CD8-positive, alpha-beta memory T cell (primary cell): ENCODE measurements around the gene WNK2. TPM values are rescaled to one million over a fixed set of nuclear protein-coding genes. Genes with fewer than 3 reads are reported as not detected.

Experiments used
- CTCF ChIA-PET: fragments of 350-600 bp; sonication (Branson Sonifier 250); formaldehyde crosslinking; loops from one replicate; lab custom pipeline; 2021; ENCODE audit warnings: antibody characterized with exemption; lab: Charles Lee
- POLR2A ChIA-PET: fragments of 350-600 bp; sonication (Branson Sonifier 250); formaldehyde crosslinking; loops from one replicate; lab custom pipeline; 2021; ENCODE audit warnings: antibody characterized with exemption; lab: Charles Lee
- DNase-seq, 5 donors: peaks; one replicate each; pipeline versions ENCODE4 v3.0.0 to v3.0.0-alpha.2; 2020 to 2022; ENCODE audit warnings: mixed read lengths in 1 of 5
- H3K27ac ChIP-seq: one replicate; pipeline ENCODE4 v1.7.0; 2013; ENCODE audit warnings: low read depth, mild to moderate bottlenecking, low read length, moderate library complexity
- H3K27me3 ChIP-seq: 2 replicates; pipeline ENCODE4 v1.7.0; 2013; ENCODE audit warnings: low read length, mild to moderate bottlenecking; ENCODE audit not compliant: insufficient read depth, poor library complexity, severe bottlenecking
- H3K36me3 ChIP-seq: 2 replicates; pipeline ENCODE4 v1.7.0; 2013; ENCODE audit warnings: mild to moderate bottlenecking, low read length, moderate library complexity; ENCODE audit not compliant: insufficient read depth
- H3K4me1 ChIP-seq: 2 replicates; pipeline ENCODE4 v1.7.0; 2013; ENCODE audit warnings: mild to moderate bottlenecking, low read length, moderate library complexity; ENCODE audit not compliant: insufficient read depth
- H3K4me3 ChIP-seq: 2 replicates; pipeline ENCODE4 v1.7.0; 2013; ENCODE audit warnings: mild to moderate bottlenecking, low read length
- H3K9me3 ChIP-seq: 2 replicates; pipeline ENCODE4 v1.7.0; 2013; ENCODE audit warnings: mild to moderate bottlenecking, low read length
- H3K27ac Mint-ChIP-seq, 8 donors: one replicate each; pipeline ENCODE4 v1.8.0; 2020 to 2021; ENCODE audit warnings: mixed read lengths in 8 of 8, mild to moderate bottlenecking in 6 of 8, inconsistent platforms in 3 of 8, moderate library complexity in 3 of 8
- H3K27me3 Mint-ChIP-seq, 2 donors: one replicate each; pipeline ENCODE4 v1.8.0; 2020 to 2021; ENCODE audit warnings: mixed read lengths in 2 of 2, mild to moderate bottlenecking in 1 of 2, moderate library complexity in 1 of 2
- H3K36me3 Mint-ChIP-seq, 3 donors: one replicate each; pipeline ENCODE4 v1.8.0; 2020 to 2021; ENCODE audit warnings: mixed read lengths in 3 of 3, inconsistent platforms in 1 of 3, mild to moderate bottlenecking in 1 of 3
- H3K4me1 Mint-ChIP-seq, 3 donors: one replicate each; pipeline ENCODE4 v1.8.0; 2020 to 2021; ENCODE audit warnings: mixed read lengths in 3 of 3, inconsistent platforms in 1 of 3, mild to moderate bottlenecking in 1 of 3
- H3K4me3 Mint-ChIP-seq, 7 donors: one replicate each; pipeline ENCODE4 v1.8.0; 2020 to 2021; ENCODE audit warnings: mixed read lengths in 7 of 7, mild to moderate bottlenecking in 6 of 7, moderate library complexity in 4 of 7, inconsistent platforms in 2 of 7
- H3K9me3 Mint-ChIP-seq, 5 donors: one replicate each; pipeline ENCODE4 v1.8.0; 2020 to 2022; ENCODE audit warnings: mixed read lengths in 5 of 5, mild to moderate bottlenecking in 3 of 5, moderate library complexity in 2 of 5, inconsistent platforms in 1 of 5
- polyA plus RNA-seq: library from polyadenylated mRNA; unstranded; fragments of 300-500 nt; fragmentation: Illumina TruSeq; gene quantifications from one replicate; pipeline ENCODE4 v1.2.3, GENCODE V29; 2021
- total RNA-seq, 2 experiments: library from RNA; stranded (reverse); gene quantifications; one replicate each; pipeline ENCODE4 v1.2.3, GENCODE V29; 2021

The WNK2 gene
- total and polyA plus RNA-seq, 3 experiments from 2014 or later, result 0.20 to 0.55 TPM; not detected in 1

DNA sequence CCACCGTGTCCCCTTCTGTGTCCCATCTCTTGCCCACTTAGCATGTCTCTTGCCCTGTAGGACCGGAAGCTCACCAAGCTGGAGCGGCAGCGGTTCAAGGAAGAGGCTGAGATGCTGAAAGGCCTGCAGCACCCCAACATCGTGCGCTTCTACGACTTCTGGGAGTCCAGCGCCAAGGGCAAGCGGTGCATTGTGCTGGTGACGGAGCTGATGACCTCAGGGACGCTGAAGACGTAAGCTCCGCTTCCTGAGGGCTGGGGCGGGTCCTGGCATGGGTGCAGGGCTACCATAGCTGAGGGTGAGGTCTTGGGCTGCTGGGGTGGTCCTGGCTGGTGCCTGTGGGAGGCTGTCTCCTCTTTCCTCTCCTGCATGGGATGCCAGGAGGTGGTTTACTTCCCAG is 45.7 kb downstream of the WNK2 start:
- Histone ChIP-seq H3K27ac (no peak overlapping the region), H3K36me3 (no peaks in the 10 kb centered on the region), H3K4me1 (no peaks in the 10 kb centered on the region), H3K4me3 (no peak overlapping the region), H3K27me3 (peaks cover 9% of the 10 kb centered on the region), H3K9me3 (no peaks in the 10 kb centered on the region)
- Mint-ChIP-seq H3K27ac (peak overlapping the region in 1 of 8 donors; percentile 73), H3K9me3 (no peaks in the 10 kb centered on the region), H3K4me1 (peaks cover 0 to 7% (median 0%) of the 10 kb centered on the region in 3 donors), H3K36me3 (no peaks in the 10 kb centered on the region), H3K4me3 (no peak overlapping the region), H3K27me3 (peaks cover 24 to 47% of the 10 kb centered on the region in 2 donors)
- no peak for DNase-seq
- POLR2A ChIA-PET, result no interaction called here
- CTCF ChIA-PET, result no interaction called here

DNA sequence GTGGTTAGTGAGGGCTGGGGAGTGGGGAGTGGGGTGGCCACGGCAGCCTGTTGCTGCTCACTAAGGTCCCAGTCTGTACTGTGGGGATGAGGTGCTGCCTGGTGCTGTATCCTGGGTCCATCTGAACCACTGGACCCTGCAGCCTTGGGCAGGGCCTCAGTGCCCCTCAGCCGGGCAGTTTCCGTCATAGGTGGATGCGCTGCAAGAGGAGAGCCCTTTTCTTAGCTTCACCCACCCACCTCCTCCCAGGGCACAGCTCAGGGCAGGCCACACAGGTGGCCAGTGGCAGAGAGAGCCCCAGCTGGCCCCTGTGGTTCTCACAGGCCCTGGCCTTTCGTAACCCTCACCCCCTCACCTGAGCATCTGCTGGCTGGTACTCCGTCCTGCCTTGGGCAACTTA is 46.2 kb downstream of the WNK2 start:
- Mint-ChIP-seq H3K4me3 (no peak overlapping the region), H3K9me3 (no peaks in the 10 kb centered on the region), H3K27me3 (peaks cover 19 to 49% of the 10 kb centered on the region in 2 donors), H3K36me3 (no peaks in the 10 kb centered on the region), H3K4me1 (peaks cover 0 to 7% (median 0%) of the 10 kb centered on the region in 3 donors), H3K27ac (no peak overlapping the region)
- ChIA-PET CTCF (no interaction called here), POLR2A (no interaction called here)
- Histone ChIP-seq H3K27ac (no peak overlapping the region), H3K36me3 (no peaks in the 10 kb centered on the region), H3K27me3 (peaks cover 9% of the 10 kb centered on the region), H3K4me3 (no peak overlapping the region), H3K9me3 (no peaks in the 10 kb centered on the region), H3K4me1 (no peaks in the 10 kb centered on the region)
- no peak for DNase-seq

DNA sequence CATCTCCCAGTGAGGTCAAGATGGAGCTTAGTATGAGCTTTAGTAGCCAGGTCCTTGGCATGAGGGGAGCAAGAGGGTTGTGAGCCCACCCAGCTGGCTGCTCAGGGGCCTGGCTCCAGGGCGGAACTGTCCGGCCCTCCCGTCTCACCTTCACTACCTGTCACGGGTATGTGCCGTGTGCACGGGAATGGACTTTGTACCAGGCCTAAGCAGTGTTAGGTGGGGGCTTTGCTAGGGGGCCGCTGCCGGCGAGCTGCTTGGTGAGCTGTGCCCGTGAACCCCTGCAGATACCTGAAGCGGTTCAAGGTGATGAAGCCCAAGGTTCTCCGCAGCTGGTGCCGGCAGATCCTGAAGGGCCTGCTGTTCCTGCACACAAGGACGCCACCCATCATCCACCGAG is 46.7 kb downstream of the WNK2 start:
- no peak overlapping the region for H3K27ac Mint-ChIP-seq
- CTCF ChIA-PET, result no interaction called here

DNA sequence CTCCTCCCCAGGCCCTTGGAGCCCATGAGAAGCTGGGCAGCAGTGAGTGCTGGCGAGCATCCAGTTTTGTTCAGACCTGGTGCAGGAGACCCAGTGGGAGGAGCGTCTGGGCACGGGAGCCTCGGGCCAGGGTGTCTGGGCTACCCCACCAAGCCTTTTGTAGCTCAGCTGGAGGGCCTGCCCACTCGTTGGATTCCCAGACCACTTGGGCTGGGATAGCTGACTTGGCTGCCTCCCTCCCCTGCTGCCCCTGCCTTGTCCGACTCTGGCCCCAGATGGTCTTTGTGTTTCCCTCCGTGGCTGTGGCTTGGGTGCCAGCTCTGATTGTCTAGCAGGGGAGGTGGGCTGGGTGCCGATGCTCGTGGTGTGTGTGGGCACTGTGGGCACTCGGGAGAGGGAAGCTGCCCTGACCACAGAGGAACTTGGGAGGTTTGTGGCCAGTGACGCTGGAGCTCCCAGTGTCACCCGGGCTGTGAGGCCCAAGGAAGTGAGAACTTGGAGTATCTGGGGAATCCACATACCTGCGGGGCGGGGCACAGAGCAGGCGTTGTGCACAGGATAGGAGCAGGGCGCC is 47.3 kb downstream of the WNK2 start:
- peaks cover 9% of the 10 kb centered on the region for H3K27me3 ChIP-seq
- Mint-ChIP-seq H3K27me3 (peaks cover 18 to 49% of the 10 kb centered on the region in 2 donors), H3K36me3 (no peaks in the 10 kb centered on the region), H3K9me3 (no peaks in the 10 kb centered on the region), H3K4me3 (peak overlapping the region in 1 of 7 donors; percentile 15), H3K4me1 (peaks cover 0 to 8% (median under 1%) of the 10 kb centered on the region in 3 donors), H3K27ac (no peak overlapping the region)
- ChIA-PET CTCF (no interaction called here), POLR2A (no interaction called here)
- no peaks in the 10 kb centered on the region for H3K9me3 ChIP-seq
- H3K4me3 ChIP-seq, result no peak overlapping the region
- H3K27ac ChIP-seq, result no peak overlapping the region
- H3K4me1 ChIP-seq, result no peaks in the 10 kb centered on the region
- H3K36me3 ChIP-seq, result no peaks in the 10 kb centered on the region
- no peak for DNase-seq

More for the DNA sequence above, 46.7 kb downstream of the WNK2 start:
- Histone ChIP-seq H3K4me3 (no peak overlapping the region), H3K36me3 (no peaks in the 10 kb centered on the region), H3K9me3 (no peaks in the 10 kb centered on the region), H3K4me1 (no peaks in the 10 kb centered on the region), H3K27ac (no peak overlapping the region), H3K27me3 (peaks cover 9% of the 10 kb centered on the region)
- POLR2A ChIA-PET, result no interaction called here
- peaks cover 18 to 51% of the 10 kb centered on the region in 2 donors for H3K27me3 Mint-ChIP-seq
- peaks cover 0 to 7% (median 0%) of the 10 kb centered on the region in 3 donors for H3K4me1 Mint-ChIP-seq
- H3K9me3 Mint-ChIP-seq, result no peaks in the 10 kb centered on the region
- H3K36me3 Mint-ChIP-seq, result no peaks in the 10 kb centered on the region
- no peak overlapping the region for H3K4me3 Mint-ChIP-seq
- DNase-seq, result no peak

DNA sequence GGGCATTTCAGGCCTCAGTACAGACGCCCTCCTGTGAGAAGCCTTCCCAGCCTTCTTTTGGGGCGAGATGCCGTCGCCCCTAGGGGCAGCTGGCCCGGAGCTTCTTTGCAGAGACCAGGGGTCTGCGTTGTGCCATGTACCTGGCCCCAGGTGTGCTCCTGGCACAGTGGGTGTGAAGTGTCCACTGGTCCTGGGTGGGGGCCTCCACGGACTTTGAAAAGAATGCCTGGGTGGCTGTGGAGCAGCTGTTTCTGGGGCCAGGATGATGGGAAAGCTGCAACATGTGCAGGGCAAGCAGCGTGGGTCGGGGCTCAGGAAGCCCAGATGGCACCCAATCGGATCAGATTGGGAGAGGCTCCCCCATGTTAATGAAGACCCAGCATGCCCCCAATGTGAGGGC is 47.8 kb downstream of the WNK2 start:
- Mint-ChIP-seq H3K4me1 (peaks cover 5 to 13% (median 5%) of the 10 kb centered on the region in 3 donors), H3K27me3 (peaks cover 22 to 47% of the 10 kb centered on the region in 2 donors), H3K9me3 (peaks cover 0 to under 1% (median under 1%) of the 10 kb centered on the region in 5 donors), H3K27ac (no peak overlapping the region), H3K36me3 (peaks cover 0 to under 1% (median 0%) of the 10 kb centered on the region in 3 donors), H3K4me3 (no peak overlapping the region)
- Histone ChIP-seq H3K27ac (no peak overlapping the region), H3K36me3 (no peaks in the 10 kb centered on the region), H3K27me3 (peaks cover 9% of the 10 kb centered on the region), H3K4me3 (no peak overlapping the region), H3K4me1 (peaks cover 3% of the 10 kb centered on the region), H3K9me3 (no peaks in the 10 kb centered on the region)
- no peak for DNase-seq
- POLR2A ChIA-PET, result no interaction called here
- CTCF ChIA-PET, result no interaction called here

DNA sequence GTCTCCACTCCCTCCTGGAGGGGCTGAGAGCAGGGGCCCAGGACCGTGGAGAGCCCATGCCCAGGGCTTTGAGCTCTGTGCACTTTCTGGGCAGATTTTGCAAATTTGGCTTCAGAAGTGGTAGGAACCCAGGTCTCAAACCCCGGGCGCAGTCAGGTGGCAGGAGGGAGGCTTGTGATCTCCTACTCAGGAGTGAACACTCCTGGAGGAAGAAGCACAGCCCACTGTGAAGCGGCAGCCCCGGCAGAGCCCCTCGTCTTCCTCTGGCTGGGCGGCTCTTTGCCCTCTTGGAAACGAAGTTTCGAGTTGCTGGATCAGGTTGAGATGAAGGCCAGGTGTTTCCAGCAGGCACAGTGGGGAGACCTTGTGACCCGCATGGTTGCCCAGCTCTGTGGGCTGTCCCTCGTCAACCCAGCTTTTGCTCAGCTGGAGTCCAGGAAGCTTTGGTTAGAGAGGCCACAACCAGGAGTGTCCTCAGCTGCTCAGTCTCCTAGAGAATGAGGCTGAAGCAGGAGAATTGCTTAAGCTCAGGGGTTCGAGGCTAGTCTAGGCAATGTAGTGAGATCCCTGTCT is 48.5 kb downstream of the WNK2 start:
- peaks cover 13 to 21% (median 13%) of the 10 kb centered on the region in 3 donors for H3K4me1 Mint-ChIP-seq
- peaks cover 6 to 8% (median 8%) of the 10 kb centered on the region in 5 donors for H3K9me3 Mint-ChIP-seq
- CTCF ChIA-PET, result interaction anchor here (0.7 to 1.3 kb wide), 2 partner anchors 9 to 10 kb away, joined by 3 to 4 read pairs; no protein-coding TSS in a partner anchor
- POLR2A ChIA-PET, result no interaction called here
- no peaks in the 10 kb centered on the region for H3K9me3 ChIP-seq
- H3K27ac Mint-ChIP-seq, result peak overlapping the region in 1 of 8 donors; percentile 15
- peaks cover 9% of the 10 kb centered on the region for H3K27me3 ChIP-seq
- H3K4me3 ChIP-seq, result no peak overlapping the region
- peaks cover 11% of the 10 kb centered on the region for H3K4me1 ChIP-seq
- H3K27me3 Mint-ChIP-seq, result peaks cover 22 to 47% of the 10 kb centered on the region in 2 donors
- no peaks in the 10 kb centered on the region for H3K36me3 ChIP-seq
- DNase-seq, result no peak
- no peak overlapping the region for H3K27ac ChIP-seq
- H3K36me3 Mint-ChIP-seq, result peaks cover 0 to 8% (median 0%) of the 10 kb centered on the region in 3 donors
- no peak overlapping the region for H3K4me3 Mint-ChIP-seq

DNA sequence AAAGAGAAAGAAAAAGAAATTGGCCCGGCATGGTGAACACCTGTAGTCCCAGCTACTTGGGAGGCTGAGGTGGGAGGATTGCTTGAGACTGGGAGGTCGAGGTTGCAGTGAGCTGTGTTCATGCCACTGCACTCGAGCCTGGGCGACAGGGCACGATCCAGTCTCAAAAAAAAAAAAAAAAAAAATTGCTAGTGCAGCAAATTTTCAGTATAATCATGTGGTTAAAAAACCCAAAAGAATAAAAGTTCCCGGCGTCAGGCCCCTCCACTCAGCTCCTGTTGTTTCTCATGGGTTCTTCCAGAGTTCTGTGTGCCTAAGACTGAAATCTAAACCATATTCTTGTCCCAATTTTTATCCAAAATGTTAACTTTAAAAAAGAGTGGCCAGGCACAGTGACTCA is 49.1 kb downstream of the WNK2 start:
- POLR2A ChIA-PET, result no interaction called here
- Mint-ChIP-seq H3K27me3 (peaks cover 22 to 44% of the 10 kb centered on the region in 2 donors), H3K9me3 (peaks cover 11 to 13% (median 12%) of the 10 kb centered on the region in 5 donors), H3K4me1 (peaks cover 18 to 26% (median 19%) of the 10 kb centered on the region in 3 donors), H3K27ac (no peak overlapping the region), H3K36me3 (peaks cover 0 to 13% (median 0%) of the 10 kb centered on the region in 3 donors), H3K4me3 (no peak overlapping the region)
- Histone ChIP-seq H3K36me3 (no peaks in the 10 kb centered on the region), H3K4me1 (peaks cover 16% of the 10 kb centered on the region), H3K27ac (no peak overlapping the region), H3K27me3 (peaks cover 9% of the 10 kb centered on the region), H3K4me3 (no peak overlapping the region), H3K9me3 (no peaks in the 10 kb centered on the region)
- CTCF ChIA-PET, result interaction anchor here (0.7 to 1.3 kb wide), 2 partner anchors 9 to 10 kb away, joined by 3 to 4 read pairs; no protein-coding TSS in a partner anchor
- no peak for DNase-seq

DNA sequence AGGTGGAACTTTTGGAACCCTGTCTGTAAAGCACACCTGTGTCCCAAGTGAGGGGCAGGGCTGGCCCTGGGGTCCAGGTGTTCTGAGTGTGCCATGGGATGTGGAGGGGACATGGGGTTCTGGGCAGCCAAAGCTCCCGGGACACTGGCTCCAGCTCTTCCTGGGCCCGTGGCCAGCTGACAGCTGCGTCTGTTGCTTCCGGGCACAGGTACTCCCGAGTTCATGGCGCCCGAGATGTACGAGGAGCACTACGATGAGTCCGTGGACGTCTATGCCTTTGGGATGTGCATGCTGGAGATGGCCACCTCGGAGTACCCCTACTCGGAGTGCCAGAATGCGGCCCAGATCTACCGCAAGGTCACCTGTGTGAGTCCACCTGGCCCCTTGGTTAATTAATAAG is 50.7 kb downstream of the WNK2 start:
- CTCF ChIA-PET, result no interaction called here
- no peak overlapping the region for H3K4me3 Mint-ChIP-seq
- peaks cover 9% of the 10 kb centered on the region for H3K27me3 ChIP-seq

More for the DNA sequence above, 50.7 kb downstream of the WNK2 start:
- no peaks in the 10 kb centered on the region for H3K9me3 ChIP-seq
- H3K4me1 ChIP-seq, result peaks cover 20% of the 10 kb centered on the region
- no peak overlapping the region for H3K4me3 ChIP-seq
- no peaks in the 10 kb centered on the region for H3K36me3 ChIP-seq
- DNase-seq, result no peak
- Mint-ChIP-seq H3K27me3 (peaks cover 19 to 33% of the 10 kb centered on the region in 2 donors), H3K27ac (no peak overlapping the region), H3K36me3 (peaks cover 0 to 13% (median 0%) of the 10 kb centered on the region in 3 donors), H3K9me3 (peaks cover 11 to 16% (median 13%) of the 10 kb centered on the region in 5 donors), H3K4me1 (peaks cover 20 to 33% (median 21%) of the 10 kb centered on the region in 3 donors)
- POLR2A ChIA-PET, result no interaction called here
- no peak overlapping the region for H3K27ac ChIP-seq
